GM19397 (cell line): Measurements from ENCODE around the gene ACVR1B.

ENCODE experiments used
- ATAC-seq: cut with Tn5 transposase; IDR thresholded peaks from one replicate; pipeline ENCODE4 v1.9.1; 2021; ENCODE audit warnings: mild to moderate bottlenecking, moderate library complexity; ENCODE audit not compliant: unreplicated experiment

ACVR1B gene

GRCh38 chr12:51951199-51951842 lies at the start of gene ACVR1B:
Gene ACVR1B, plus strand, starts transcription at chr12:51951699. Its CDS starts 45 bp downstream, at chr12:51951744.
- peak; percentile 86 for ATAC-seq

- ATAC-seq = no peak
These were observed 49.6 kb upstream of the ACVR1B start for GRCh38 chr12:51901881-51902280.

- no peak for ATAC-seq
These were observed 46.5 kb upstream of the ACVR1B start for GRCh38 chr12:51904951-51905470.

DNA sequence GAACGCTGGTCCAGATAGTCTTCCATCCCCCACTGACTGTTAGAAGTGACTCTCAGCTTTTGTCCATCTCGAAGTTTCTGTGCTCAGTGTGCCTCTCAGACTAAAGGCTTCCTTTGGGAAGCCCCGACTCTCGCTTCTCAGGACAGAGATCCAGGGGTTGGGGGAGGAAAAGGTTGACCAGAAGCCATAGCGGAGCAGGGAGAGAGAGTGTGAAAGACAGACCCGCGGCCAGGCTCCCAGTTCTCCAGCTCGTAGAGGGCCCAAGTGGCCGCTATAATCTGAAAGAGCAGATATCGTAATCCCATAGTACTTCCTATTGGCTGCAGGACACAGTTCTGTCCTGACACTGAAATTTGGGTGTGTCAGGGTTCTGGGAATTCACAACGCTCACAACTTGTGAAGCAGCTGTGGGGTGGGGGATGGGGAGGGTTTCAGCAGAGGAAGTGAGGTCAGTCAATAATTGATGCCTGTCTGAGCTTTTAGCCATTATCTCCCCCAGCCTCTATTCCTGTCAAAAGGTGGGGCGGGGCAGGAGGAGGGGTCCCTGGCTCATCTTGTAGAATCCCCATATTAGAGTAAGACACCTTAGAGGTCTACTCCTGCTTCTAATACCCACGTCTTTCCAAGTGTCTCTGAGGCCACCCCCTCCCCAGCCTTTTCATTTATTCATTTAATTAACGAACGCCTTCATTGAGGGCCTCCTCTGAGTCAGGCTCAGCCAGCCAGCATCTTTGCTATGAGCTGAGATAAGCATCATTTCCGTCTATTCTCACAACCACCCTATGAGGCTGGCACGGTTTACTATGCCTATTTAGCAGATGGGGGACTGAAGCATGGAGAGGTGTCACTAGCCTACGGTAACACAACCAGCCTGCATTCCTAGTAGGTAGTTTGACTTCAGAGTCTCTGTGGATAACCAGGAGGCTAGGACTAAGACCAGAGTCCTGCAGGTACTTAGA lies 45.7 kb upstream of the ACVR1B start:
- ATAC-seq = no peak

GRCh38 chr12:51906430-51907082 lies 44.9 kb upstream of the ACVR1B start:
- no peak for ATAC-seq

DNA sequence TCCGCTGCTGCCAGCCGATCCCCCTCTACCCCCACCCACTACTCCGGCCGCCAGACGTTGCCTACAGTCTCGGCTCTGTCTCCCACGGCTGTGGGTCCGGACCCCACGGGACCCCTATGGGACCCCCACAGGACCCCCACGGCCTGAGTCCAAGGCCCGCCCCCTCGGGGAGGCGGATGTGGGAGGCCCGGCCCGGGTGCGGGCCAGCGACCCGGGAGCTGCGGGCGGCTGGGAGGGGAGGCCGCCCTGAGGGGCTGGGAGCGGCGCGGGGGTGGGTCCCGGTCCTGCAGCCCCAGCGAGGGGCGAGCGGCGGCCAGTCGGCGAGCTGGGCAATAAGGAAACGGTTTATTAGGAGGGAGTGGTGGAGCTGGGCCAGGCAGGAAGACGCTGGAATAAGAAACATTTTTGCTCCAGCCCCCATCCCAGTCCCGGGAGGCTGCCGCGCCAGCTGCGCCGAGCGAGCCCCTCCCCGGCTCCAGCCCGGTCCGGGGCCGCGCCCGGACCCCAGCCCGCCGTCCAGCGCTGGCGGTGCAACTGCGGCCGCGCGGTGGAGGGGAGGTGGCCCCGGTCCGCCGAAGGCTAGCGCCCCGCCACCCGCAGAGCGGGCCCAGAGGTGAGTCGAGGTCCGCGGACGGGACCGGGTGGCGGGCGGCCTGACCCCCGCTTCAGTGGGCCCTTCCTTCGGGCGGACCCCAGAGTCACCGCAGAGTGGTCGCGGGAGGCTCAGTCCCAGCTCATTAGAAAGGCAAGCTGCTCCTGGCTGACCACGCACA lies 44.2 kb upstream of the ACVR1B start, which contains the start of gene ACVRL1:
Gene ACVRL1, plus strand, starts transcription at position 422 of the 773 bp plus-strand sequence. CDS start 4,971 bp downstream, outside the sequence.
- no peak for ATAC-seq

GRCh38 chr12:51907856-51908425 lies 43.6 kb upstream of the ACVR1B start:
- ATAC-seq = no peak

DNA sequence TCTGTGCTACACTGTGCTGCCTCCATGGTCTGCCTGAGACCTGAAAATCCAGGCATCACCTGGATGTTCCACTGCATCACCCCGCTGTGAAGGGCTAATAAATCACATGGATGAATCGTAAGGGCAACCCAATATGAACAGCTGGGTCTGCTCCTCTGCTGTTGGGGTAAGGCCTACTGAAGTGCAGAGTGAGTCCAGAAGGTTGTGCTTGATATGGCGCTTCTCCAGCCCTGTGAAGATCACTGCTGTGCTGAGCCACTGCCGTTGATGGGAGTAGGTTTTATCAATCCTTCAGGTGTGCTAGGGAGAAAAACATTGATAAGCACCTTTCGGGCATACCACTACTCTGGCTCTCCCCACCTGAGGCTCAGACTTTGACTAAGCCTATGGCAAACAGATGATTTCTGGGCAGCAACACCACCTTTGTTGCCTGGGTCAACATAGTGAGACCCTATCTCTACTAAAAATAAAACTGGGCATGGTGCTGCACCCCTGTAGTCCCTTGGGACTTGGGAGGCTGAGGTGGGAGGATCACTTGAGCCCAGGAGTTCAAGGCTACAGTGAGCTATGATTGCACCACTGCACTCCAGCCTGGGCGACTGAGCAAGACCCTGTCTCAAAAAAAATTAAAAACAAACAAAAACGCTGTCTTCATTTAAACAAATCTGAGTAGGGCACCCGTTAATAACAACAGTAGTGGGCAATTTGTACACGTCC lies 42.5 kb upstream of the ACVR1B start:
- no peak for ATAC-seq

- ATAC-seq = no peak
These were observed 41.3 kb upstream of the ACVR1B start for GRCh38 chr12:51910168-51910567.

- ATAC-seq = no peak
These were observed 40.8 kb upstream of the ACVR1B start for GRCh38 chr12:51910691-51911090.

DNA sequence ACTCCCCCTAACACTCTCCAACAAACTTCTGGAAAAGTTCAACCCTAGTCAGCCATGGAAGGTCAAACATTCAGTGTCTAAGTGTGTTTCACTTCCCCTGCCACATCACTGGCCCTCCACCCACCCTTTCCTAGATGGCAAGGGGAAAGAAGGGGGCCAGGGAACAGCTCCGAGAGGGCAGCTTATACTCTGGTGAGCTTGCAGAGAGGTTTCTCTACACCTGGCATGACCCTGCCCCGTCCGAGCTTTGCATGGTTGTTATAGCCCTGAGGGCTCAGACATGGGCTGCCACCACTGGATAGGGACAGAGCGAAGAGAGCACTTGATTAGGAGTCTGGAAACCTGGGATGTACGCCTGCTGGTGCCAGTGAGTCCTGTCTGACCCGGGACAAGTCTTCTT lies 40.2 kb upstream of the ACVR1B start:
- no peak for ATAC-seq

- ATAC-seq = no peak
These were observed 39.4 kb upstream of the ACVR1B start for GRCh38 chr12:51911788-51912711.

GRCh38 chr12:51913071-51914033 lies 38.1 kb upstream of the ACVR1B start:
- ATAC-seq = no peak

DNA sequence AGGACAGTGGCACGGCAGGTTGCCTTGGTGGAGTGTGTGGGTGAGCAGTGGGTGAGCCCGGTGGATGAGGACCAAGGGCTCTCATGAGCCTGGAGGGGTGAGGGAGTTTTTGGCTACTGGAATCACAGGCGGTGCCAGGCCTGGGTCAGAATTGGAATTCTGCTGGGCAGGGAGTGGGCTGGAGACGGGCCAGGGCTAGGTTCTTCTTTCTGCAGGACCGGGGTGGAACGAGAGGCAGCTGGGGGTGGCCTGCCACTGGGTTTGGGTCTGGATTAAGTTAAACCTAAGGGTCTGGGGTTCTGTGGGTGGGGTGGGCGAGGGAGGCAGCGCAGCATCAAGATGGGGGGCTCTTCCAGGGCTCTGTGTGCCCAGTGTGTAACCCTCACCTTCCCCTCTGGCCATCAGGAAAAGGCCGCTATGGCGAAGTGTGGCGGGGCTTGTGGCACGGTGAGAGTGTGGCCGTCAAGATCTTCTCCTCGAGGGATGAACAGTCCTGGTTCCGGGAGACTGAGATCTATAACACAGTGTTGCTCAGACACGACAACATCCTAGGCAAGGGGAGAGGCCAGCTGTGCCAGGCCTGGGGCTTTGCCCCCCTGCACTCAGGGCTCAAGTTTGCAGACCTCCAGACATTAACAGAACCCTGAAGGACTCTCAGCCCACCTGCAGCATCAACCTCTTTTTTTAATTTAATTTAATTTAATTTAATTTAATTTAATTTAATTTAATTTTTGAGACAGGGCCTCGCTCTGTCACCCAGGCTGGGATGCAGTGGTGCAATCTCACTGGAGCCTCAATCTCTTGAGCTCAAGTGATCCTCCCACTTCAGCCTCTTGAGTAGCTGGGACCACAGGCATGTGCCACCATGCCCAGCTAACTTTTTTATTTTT lies 37.2 kb upstream of the ACVR1B start:
- no peak for ATAC-seq

DNA sequence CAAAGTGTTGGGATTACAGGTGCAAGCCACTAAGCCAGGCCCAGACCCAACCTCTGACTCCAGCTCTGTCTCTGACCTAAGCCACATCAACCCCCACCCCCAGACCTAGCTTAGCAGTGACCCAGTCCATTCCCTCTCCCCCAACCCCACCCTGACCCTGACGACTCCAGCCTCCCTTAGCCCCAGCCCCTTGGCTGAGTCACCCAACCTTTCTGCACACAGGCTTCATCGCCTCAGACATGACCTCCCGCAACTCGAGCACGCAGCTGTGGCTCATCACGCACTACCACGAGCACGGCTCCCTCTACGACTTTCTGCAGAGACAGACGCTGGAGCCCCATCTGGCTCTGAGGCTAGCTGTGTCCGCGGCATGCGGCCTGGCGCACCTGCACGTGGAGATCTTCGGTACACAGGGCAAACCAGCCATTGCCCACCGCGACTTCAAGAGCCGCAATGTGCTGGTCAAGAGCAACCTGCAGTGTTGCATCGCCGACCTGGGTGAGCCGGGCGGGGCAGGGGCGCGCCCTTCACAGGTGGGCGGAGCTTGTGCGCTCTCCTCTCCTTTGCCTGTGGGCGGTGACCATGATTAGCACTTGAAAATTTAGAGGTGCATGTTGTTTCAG lies 36.4 kb upstream of the ACVR1B start:
- no peak for ATAC-seq

DNA sequence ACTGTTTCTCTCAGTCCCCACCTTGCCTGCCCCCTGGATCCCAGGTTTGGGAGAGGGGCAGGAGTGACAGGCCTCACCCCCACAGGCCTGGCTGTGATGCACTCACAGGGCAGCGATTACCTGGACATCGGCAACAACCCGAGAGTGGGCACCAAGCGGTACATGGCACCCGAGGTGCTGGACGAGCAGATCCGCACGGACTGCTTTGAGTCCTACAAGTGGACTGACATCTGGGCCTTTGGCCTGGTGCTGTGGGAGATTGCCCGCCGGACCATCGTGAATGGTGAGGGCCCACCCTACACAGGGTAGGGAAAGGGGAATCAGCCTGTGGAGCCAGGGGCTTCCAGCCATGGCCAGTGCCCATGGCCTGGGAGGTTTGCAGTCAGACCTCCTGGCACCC lies 35.5 kb upstream of the ACVR1B start:
- ATAC-seq = no peak
